CD4-positive, alpha-beta memory T cell (primary cell): ENCODE measurements around the gene NAA40. TPM values are rescaled to one million over a fixed set of nuclear protein-coding genes. Genes with fewer than 3 reads are reported as not detected.

Experiments
- CTCF ChIA-PET: fragments of 350-600 bp; sonication (Branson Sonifier 250); formaldehyde crosslinking; loops from one replicate; lab custom pipeline; 2021; ENCODE audit warnings: inconsistent platforms; ENCODE audit not compliant: partially characterized antibody; lab: Charles Lee
- POLR2A ChIA-PET: fragments of 350-600 bp; sonication (Branson Sonifier 250); formaldehyde crosslinking; loops from one replicate; lab custom pipeline; 2021; ENCODE audit not compliant: partially characterized antibody; lab: Charles Lee
- DNase-seq, 5 donors: peaks; one replicate each; pipeline versions ENCODE4 v3.0.0 to v3.0.0-alpha.2; 2020 to 2022; ENCODE audit warnings: mixed read lengths in 1 of 5
- H3K27ac ChIP-seq: one replicate; pipeline ENCODE4 v1.7.0; 2013; ENCODE audit warnings: low read depth, low read length
- H3K27me3 ChIP-seq: 2 replicates; pipeline ENCODE4 v1.7.0; 2013; ENCODE audit warnings: mild to moderate bottlenecking, low read length, moderate library complexity; ENCODE audit not compliant: insufficient read depth
- H3K36me3 ChIP-seq: 2 replicates; pipeline ENCODE4 v1.7.0; 2013; ENCODE audit warnings: mild to moderate bottlenecking, low read length, moderate library complexity; ENCODE audit not compliant: insufficient read depth
- H3K4me1 ChIP-seq: 2 replicates; pipeline ENCODE4 v1.7.0; 2013; ENCODE audit warnings: mild to moderate bottlenecking, low read length, moderate library complexity; ENCODE audit not compliant: insufficient read depth
- H3K4me3 ChIP-seq, 2 donors: one replicate each; pipeline ENCODE4 v1.7.0; 2013; ENCODE audit warnings: low read length in 2 of 2, mild to moderate bottlenecking in 1 of 2
- H3K9me3 ChIP-seq, 2 donors: one replicate each; pipeline ENCODE4 v1.7.0; 2013; ENCODE audit warnings: low read length in 2 of 2, control low read depth in 1 of 2; ENCODE audit not compliant: control insufficient read depth in 1 of 2
- H3K27ac Mint-ChIP-seq, 7 donors: one replicate each; pipeline ENCODE4 v1.8.0; 2020 to 2021; ENCODE audit warnings: mixed read lengths in 7 of 7, mild to moderate bottlenecking in 6 of 7, inconsistent platforms in 3 of 7, moderate library complexity in 3 of 7
- H3K27me3 Mint-ChIP-seq, 2 donors: one replicate each; pipeline ENCODE4 v1.8.0; 2020 to 2021; ENCODE audit warnings: mixed read lengths in 2 of 2
- H3K36me3 Mint-ChIP-seq, 2 donors: one replicate each; pipeline ENCODE4 v1.8.0; 2020 to 2021; ENCODE audit warnings: mixed read lengths in 2 of 2, inconsistent platforms in 1 of 2, mild to moderate bottlenecking in 1 of 2
- H3K4me1 Mint-ChIP-seq, 4 donors: one replicate each; pipeline ENCODE4 v1.8.0; 2020 to 2021; ENCODE audit warnings: mixed read lengths in 4 of 4, mild to moderate bottlenecking in 1 of 4
- H3K4me3 Mint-ChIP-seq, 8 donors: one replicate each; pipeline ENCODE4 v1.8.0; 2020 to 2021; ENCODE audit warnings: mixed read lengths in 8 of 8, mild to moderate bottlenecking in 7 of 8, moderate library complexity in 6 of 8, inconsistent platforms in 3 of 8
- H3K9me3 Mint-ChIP-seq, 8 donors: one replicate each; pipeline ENCODE4 v1.8.0; 2020 to 2021; ENCODE audit warnings: mixed read lengths in 8 of 8, mild to moderate bottlenecking in 5 of 8, inconsistent platforms in 3 of 8, moderate library complexity in 1 of 8
- intact Hi-C: fragments of 100-400 bp; cut with micrococcal nuclease; formaldehyde crosslinking; loops from one replicate; pipeline ENCODE4 v1.15.1; 2023
- polyA plus RNA-seq, 2 donors: library from polyadenylated mRNA; unstranded; fragments of 300-500 nt; fragmentation: Illumina TruSeq; gene quantifications; one replicate each; pipeline ENCODE4 v1.2.3, GENCODE V29; 2021
- total RNA-seq, 2 experiments: library from RNA; stranded (reverse); gene quantifications; one replicate each; pipeline ENCODE4 v1.2.3, GENCODE V29; 2021

Gene NAA40
- total and polyA plus RNA-seq, 4 experiments from 2014 or later = 6.1 to 24.8 (median 17.1) TPM

DNA sequence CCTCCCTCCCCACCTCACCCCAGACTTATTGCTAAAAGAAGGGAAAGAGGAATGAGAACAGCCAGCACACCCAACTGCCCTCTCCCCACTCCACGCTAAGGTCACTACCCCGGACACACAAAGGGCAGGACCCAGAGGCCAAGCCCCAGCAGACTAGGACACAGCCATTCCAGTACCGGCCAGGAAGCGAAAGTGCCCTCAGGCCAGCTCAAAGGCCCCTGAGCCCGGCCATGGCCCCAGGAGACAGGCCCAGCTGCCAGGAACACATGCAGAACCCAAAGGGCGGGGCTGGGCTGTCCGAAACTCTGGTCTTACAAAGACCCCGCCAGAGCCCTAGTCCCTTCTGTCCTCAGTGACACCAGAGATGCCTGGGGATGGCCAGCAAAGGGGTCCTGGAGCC, 27.4 kb upstream of the NAA40 start:
- Mint-ChIP-seq H3K9me3 (no peaks in the 10 kb centered on the region), H3K4me1 (peaks cover 0 to 10% (median 3%) of the 10 kb centered on the region in 4 donors), H3K36me3 (peaks cover 0 to 18% of the 10 kb centered on the region in 2 donors), H3K27me3 (no peaks in the 10 kb centered on the region), H3K4me3 (no peak overlapping the region), H3K27ac (no peak overlapping the region)
- H3K27ac ChIP-seq = no peak overlapping the region
- peaks cover 13% of the 10 kb centered on the region for H3K4me1 ChIP-seq
- H3K4me3 ChIP-seq = no peak overlapping the region
- ChIA-PET CTCF (no interaction called here), POLR2A (interaction anchor here (0.8 to 1.0 kb wide), 2 partner anchors 72 to 74 kb away, joined by 4 read pairs; partner anchors contain the start of gene MARK2)
- H3K9me3 ChIP-seq = no peaks in the 10 kb centered on the region
- peaks cover 19% of the 10 kb centered on the region for H3K36me3 ChIP-seq
- intact Hi-C loops = no loop called here
- no peaks in the 10 kb centered on the region for H3K27me3 ChIP-seq
- DNase-seq = no peak

DNA sequence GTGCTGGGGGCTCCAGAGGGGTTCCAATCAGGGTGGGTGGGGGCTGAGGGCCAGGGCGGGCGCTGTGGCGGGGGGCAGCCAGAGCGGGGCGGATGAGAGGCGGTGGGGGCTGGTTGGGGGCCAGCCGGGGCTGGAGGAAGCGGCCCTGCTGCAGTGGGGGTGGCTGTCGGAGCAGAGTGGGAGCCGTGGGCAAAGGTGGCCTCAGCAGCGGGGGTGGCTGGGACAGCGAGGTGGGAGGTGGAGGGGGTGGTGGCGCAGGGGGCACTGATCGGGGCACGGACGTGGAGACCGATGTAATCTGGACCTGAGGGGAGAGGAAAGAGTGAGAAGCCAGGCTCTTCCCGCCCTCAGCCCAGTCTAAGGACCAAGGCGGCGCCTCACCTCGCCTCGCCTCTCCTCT, 26.9 kb upstream of the NAA40 start:
- H3K4me3 ChIP-seq = no peak overlapping the region
- peaks cover 0 to 10% (median 3%) of the 10 kb centered on the region in 4 donors for H3K4me1 Mint-ChIP-seq
- H3K27me3 Mint-ChIP-seq = no peaks in the 10 kb centered on the region
- no peak overlapping the region for H3K4me3 Mint-ChIP-seq
- H3K9me3 Mint-ChIP-seq = no peaks in the 10 kb centered on the region
- ChIA-PET POLR2A (no interaction called here), CTCF (no interaction called here)
- intact Hi-C loops = no loop called here
- H3K27ac ChIP-seq = no peak overlapping the region
- H3K9me3 ChIP-seq = no peaks in the 10 kb centered on the region
- peak overlapping the region in 1 of 7 donors; percentile 72 for H3K27ac Mint-ChIP-seq
- H3K36me3 ChIP-seq = peaks cover 18% of the 10 kb centered on the region
- peaks cover 14% of the 10 kb centered on the region for H3K4me1 ChIP-seq
- H3K27me3 ChIP-seq = no peaks in the 10 kb centered on the region
- H3K36me3 Mint-ChIP-seq = peaks cover 0 to 14% of the 10 kb centered on the region in 2 donors
- no peak for DNase-seq

DNA sequence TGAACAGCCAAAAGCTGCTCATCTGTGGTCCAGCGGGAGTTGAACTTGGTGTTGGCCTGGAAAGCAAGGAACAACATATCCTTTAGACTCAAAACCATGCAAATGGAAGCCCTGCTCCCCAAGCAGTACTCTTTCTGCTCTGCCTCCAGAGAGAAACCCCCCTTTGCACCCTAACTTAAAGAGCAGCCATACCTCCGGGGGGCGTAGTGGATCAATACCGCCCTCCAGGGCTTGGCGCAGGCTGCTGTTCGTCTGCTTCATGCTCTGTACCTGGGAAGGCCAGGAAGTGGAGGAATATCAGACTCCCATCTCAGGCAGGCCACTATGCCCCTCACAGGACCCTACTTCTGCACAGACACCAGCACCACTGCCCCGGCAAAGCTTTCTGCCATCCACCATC, 26.1 kb upstream of the NAA40 start:
- Histone ChIP-seq H3K27ac (no peak overlapping the region), H3K36me3 (peaks cover 13% of the 10 kb centered on the region), H3K9me3 (no peaks in the 10 kb centered on the region), H3K4me3 (no peak overlapping the region), H3K27me3 (no peaks in the 10 kb centered on the region), H3K4me1 (peaks cover 19% of the 10 kb centered on the region)
- H3K27ac Mint-ChIP-seq = peak overlapping the region in 1 of 7 donors; percentile 24
- peaks cover 0 to 13% of the 10 kb centered on the region in 2 donors for H3K36me3 Mint-ChIP-seq
- intact Hi-C loops = no loop called here
- H3K4me3 Mint-ChIP-seq = no peak overlapping the region
- ChIA-PET POLR2A (no interaction called here), CTCF (interaction anchor here (2.0 kb wide), 1 partner anchor 12 kb away, joined by 4 read pairs; no protein-coding TSS in a partner anchor)
- no peaks in the 10 kb centered on the region for H3K27me3 Mint-ChIP-seq
- no peaks in the 10 kb centered on the region for H3K9me3 Mint-ChIP-seq
- DNase-seq = no peak
- peaks cover 1 to 12% (median 6%) of the 10 kb centered on the region in 4 donors for H3K4me1 Mint-ChIP-seq

DNA sequence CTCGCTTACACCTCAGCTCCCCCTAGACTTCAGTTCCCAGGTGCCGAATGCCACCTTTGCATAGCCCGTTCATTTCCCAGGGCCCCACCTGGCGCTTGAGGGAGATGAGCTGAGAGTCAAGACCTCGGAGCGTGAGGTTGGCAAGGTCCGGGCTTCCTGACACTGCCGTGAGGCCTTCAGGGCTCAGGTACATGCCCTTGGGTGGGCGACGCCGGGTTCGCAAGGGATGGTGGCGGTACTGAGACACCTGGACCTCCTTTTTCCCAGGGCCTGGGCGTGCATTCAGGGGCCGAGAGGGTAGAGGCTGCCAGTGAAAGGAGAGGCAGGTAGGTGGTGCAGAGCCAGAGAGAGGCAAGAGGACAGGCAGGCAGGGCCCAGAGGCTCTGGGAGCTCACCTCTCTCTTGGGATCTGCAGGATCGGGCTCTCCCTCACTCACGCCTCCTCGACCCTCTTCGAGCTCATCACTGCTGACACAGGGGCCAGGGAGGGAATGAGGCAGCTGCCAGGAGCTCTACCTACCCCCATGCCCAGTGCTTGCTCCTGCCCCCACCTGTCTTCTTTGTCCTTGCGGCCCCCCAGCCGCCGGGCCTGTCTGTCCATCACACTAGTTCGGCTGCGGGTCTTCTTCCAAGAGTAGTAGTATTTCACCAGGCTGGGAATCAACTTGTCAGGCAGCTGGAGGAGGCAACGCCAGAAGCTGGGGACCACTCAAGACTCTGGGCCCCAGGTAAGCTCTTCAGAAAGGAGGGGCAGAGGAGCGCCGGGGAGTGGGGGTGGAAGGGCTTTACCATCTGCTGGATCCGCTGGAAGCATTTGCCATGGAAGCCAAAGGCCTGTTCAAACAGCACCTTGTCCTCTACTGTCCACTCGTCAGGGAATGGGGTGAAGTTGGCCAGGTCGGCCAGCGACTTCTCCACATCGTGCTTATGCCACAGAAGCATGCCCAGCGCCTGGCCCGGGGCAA, 24.7 kb upstream of the NAA40 start:
- ChIA-PET POLR2A (interaction anchor here (1.4 kb wide), 1 partner anchor 76 kb away, joined by 6 read pairs; the partner anchor contains the start of gene MARK2), CTCF (interaction anchor here (0.9 to 2.0 kb wide), 3 partner anchors 13 to 239 kb away, joined by 3 to 10 read pairs (median 4); partner anchors contain the start of gene MARK2)
- Mint-ChIP-seq H3K4me3 (peak overlapping the region in 1 of 8 donors; percentile 20), H3K27ac (no peak overlapping the region), H3K36me3 (peaks cover 0 to 12% of the 10 kb centered on the region in 2 donors), H3K4me1 (peaks cover 8 to 21% (median 12%) of the 10 kb centered on the region in 4 donors), H3K27me3 (no peaks in the 10 kb centered on the region), H3K9me3 (no peaks in the 10 kb centered on the region)
- no peaks in the 10 kb centered on the region for H3K9me3 ChIP-seq
- H3K4me3 ChIP-seq = no peak overlapping the region
- H3K27ac ChIP-seq = no peak overlapping the region
- no peak for DNase-seq
- peaks cover 28% of the 10 kb centered on the region for H3K4me1 ChIP-seq
- intact Hi-C loops = no loop called here
- no peaks in the 10 kb centered on the region for H3K27me3 ChIP-seq
- peaks cover under 1% of the 10 kb centered on the region for H3K36me3 ChIP-seq

DNA sequence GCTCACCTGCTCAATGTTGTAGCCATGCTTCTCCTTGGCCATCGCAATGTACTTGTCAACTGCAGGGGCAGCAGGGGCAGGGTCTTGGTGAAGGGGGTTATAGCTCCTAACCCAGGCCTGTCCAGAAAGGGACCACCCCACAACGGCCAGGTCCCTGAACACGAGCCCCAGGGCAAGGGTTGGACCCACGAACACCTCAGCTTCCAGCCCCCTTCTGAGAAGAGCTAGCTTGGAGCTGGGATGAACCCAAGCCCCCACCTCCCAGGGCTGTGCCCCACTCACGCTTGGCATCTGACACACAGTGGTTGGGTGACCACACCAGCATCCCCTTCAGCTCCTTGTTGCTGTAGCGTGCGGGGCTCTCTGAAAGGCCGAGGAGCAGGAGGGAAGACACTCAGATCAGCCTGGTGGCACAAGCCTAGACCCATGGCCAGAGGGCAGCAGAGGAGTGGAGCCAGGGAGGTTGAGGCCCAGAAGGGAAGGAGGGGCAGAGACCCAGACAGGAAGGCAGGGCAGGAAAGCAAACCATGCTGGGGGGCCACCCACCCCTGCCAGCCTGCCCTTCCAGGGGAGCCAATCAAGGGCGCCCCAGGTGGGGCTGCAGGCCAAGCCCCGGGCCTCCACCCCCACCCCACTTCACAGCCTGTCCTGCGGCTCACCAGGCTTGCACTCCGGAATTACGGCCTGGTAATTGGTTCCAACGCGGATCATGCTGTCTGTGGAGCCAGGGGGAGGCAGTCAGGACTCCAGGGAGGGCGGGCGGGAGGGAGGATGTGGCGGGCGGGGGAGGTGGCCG, 23.7 kb upstream of the NAA40 start:
- no peaks in the 10 kb centered on the region for H3K36me3 ChIP-seq
- no peaks in the 10 kb centered on the region for H3K27me3 Mint-ChIP-seq
- H3K9me3 ChIP-seq = no peaks in the 10 kb centered on the region
- no peak overlapping the region for H3K4me3 ChIP-seq
- ChIA-PET POLR2A (interaction anchor here (1.3 to 3.1 kb wide), 3 partner anchors 31 to 77 kb away, joined by 3 to 21 read pairs (median 6); partner anchors contain the start of gene MARK2), CTCF (interaction anchor here (1.0 to 2.0 kb wide), 3 partner anchors 14 to 79 kb away, joined by 4 to 10 read pairs (median 4); partner anchors contain the start of gene MARK2)
- peak overlapping the region in 7 of 8 donors; percentile 22 to 59 (median 49) for H3K4me3 Mint-ChIP-seq
- peaks cover 0 to 8% of the 10 kb centered on the region in 2 donors for H3K36me3 Mint-ChIP-seq
- H3K27ac Mint-ChIP-seq = no peak overlapping the region
- H3K9me3 Mint-ChIP-seq = no peaks in the 10 kb centered on the region
- peaks cover 28% of the 10 kb centered on the region for H3K4me1 ChIP-seq
- no peak for DNase-seq
- no peak overlapping the region for H3K27ac ChIP-seq
- intact Hi-C loops = no loop called here
- no peaks in the 10 kb centered on the region for H3K27me3 ChIP-seq
- peaks cover 8 to 26% (median 12%) of the 10 kb centered on the region in 4 donors for H3K4me1 Mint-ChIP-seq

DNA sequence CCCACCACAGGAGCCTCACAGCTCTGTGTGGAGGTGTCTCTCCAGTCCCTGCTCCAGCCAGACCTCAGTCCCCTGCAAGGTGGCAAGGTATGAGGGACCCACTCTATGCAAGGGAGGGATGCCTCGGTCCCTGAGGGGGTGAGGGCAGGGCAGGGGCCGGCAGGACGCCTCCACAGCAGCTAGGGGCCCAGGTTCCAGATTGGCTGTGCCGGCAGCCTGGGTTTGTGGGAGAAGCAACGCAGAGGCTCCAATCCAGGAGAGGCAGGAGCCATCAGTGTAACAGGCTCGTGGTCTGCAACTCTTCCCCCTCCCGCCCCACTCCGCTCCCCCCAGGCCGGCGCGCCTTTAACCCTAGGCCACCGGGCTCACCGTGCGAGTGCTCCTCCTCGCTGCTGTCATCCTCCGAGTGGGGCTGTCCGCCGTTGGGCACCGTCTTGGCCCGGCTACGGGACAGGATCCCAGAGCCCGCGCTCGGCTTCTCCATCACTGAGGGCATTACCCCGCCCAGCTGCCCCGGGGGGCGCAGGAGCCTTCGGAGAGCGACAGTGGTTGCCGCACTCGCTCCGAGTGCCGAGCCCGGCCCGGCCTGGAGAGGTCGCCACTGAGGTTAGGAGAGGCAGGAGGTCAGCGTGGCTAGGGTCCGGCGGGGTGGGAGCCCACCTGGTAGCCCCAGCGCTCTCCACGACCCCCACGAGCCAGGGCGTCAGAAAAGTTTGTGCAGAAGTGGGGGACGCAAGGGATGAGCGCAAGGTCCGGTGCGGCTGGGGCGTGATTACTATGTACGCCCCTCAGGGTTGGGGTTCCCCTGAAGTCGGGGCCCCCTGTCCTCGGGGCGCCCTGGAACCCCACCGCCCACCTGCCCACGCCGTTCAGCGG, 22.6 kb upstream of the NAA40 start:
- H3K4me1 ChIP-seq = peaks cover 28% of the 10 kb centered on the region
- peak overlapping the region in 2 of 7 donors; percentile 42 to 70 for H3K27ac Mint-ChIP-seq
- intact Hi-C loops = loop anchor here (2.0 kb wide), 1 partner anchor 23 kb away; the partner anchor contains the start of gene NAA40
- no peaks in the 10 kb centered on the region for H3K9me3 ChIP-seq
- ChIA-PET CTCF (interaction anchor here (1.0 to 6.2 kb wide), 2 partner anchors 79 to 80 kb away, joined by 4 to 74 read pairs; partner anchors contain the start of gene MARK2), POLR2A (interaction anchor here (1.3 to 3.1 kb wide), 3 partner anchors 9 to 77 kb away, joined by 3 to 21 read pairs (median 6); partner anchors contain the start of gene MARK2)
- H3K27ac ChIP-seq = no peak overlapping the region
- H3K36me3 Mint-ChIP-seq = peaks cover 0 to 3% of the 10 kb centered on the region in 2 donors
- H3K4me1 Mint-ChIP-seq = peaks cover 8 to 26% (median 12%) of the 10 kb centered on the region in 4 donors
- H3K4me3 ChIP-seq = peak overlapping the region in 1 of 2 donors; percentile 45
- H3K27me3 ChIP-seq = no peaks in the 10 kb centered on the region
- H3K4me3 Mint-ChIP-seq = peak overlapping the region; percentile 72 to 87 (median 78)
- DNase-seq = no peak
- H3K36me3 ChIP-seq = no peaks in the 10 kb centered on the region
- no peaks in the 10 kb centered on the region for H3K9me3 Mint-ChIP-seq
- H3K27me3 Mint-ChIP-seq = no peaks in the 10 kb centered on the region
